ENCODE results near the gene DEFB128.
"Not testable (repeated sequence)": the region's sequence is repeated elsewhere in the genome, so short reads cannot be mapped to it uniquely, and the experiment has no call there.

The DEFB128 gene

GRCh38 chr20:189611-190010 is at the start of gene DEFB128:
Gene DEFB128, minus strand, starts transcription at chr20:189711. Its CDS starts 88 bp downstream, at chr20:189623.
- DNase-seq (ENCODE audit: low spot score), result no peak

- DNase-seq (ENCODE audit: low spot score), result no peak
These were observed 48.4 kb upstream of the DEFB128 start for GRCh38 chr20:237929-238328.

DNA sequence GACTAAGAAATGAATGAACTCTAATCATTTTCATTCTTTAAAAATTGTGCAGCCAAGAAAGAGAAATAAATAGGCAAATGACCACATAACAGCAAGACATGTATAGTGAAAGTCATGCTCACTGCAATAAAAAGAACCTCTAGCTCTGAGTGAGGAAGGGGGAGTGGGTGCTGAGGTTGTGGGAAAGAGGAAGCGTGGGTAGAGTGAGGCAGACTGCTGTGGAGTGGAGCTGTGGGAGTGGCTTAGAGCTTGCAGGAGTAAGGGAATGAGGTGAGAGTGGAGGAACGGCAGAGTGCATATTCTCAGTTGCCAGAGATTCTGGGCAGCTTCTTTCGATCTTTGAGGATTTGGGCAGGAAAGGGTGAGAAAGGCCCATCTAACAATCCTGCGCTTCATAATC is 48.0 kb upstream of the DEFB128 start:
- no peak for DNase-seq (ENCODE audit: low spot score)

DNA sequence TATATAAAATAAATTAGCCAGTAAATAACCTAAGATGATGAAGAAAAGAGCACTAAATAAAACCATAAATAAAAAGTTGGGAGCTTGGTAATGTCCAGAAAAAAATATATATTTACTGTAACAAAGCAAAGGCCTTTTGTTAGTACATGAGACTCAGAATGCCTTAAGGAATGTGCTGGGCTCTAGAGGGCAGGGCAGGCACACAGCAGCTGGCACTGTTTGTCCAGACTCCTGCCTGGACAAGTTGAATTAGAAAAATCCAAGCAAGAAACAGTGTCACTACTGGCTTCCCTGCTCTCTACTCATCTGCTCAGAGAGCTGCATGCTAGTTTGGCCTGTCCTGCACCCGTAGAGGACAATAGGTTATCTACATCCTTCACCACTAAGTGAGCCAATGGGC is 46.4 kb upstream of the DEFB128 start:
- DNase-seq (ENCODE audit: low spot score), result no peak

GRCh38 chr20:227439-228105 is 38.1 kb upstream of the DEFB128 start:
- no peak for DNase-seq (ENCODE audit: low spot score)

DNA sequence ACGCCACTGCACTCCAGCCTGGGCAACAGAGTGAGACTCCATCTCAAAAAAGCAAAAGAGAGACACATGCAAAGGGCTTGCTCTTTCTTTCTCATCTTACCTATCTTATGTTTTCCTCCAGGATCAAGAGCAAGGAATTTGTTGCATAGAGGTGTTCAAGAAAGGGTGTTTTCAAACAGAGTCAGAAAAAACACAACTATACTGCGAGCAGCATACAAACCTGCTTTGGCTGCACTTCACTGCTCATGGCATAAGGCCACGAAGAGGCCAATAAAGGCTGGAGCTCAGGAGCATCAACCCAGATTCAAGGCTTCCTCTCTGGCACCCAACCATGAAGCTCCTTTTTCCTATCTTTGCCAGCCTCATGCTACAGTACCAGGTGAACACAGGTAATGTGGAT is 37.4 kb upstream of the DEFB128 start, which contains the start of gene DEFB129:
Gene DEFB129 (plus strand): TSS at position 301 of the 400 bp plus-strand sequence. CDS start 31 bp downstream, at position 332.
- no peak for DNase-seq (ENCODE audit: low spot score)

DNA sequence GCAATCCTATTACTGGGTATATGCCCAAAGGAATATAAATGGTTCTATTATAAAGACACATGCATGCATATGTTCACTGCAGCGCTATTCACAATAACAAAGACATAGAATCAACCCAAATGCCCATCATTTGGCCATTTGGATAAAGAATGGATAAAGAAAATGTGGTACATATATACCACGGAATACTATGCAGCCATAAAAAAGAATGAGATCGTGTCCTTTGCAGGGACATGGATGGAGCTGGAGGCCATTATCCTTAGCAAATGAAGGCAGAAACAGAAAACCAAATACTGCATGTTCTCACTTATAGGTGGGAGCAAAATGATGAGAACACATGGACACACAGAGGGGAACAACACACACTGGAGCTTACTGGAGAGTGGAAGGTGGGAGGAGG is 36.4 kb upstream of the DEFB128 start:
- not testable (repeated sequence) for DNase-seq (ENCODE audit: low spot score)

DNA sequence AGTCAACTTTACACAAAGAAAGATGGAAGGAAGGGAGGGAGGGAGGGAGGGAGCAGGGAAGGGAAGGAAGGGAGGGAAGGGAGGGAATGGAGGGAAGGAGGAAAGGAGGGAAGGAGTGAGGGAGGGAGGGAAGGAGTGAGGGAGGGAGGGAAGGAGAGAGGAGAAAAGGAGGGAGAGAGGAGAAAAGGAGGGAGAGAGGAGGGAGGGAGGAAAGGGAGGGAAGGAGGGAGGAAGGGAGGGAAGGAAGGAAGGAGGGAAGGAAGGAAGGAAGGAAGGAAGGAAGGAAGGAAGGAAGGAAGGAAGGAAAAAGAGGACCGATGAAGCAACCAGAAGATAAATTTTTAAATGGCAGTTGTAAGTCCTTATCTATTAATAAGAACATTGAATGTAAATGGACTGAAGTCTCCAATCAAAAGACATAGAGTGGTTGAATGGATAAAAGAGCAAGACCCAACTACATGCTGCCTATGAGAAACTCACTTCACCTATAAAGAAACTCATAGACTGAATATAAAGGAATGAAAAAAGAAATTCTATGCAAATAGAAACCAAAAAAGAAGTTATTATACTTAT is 31.8 kb upstream of the DEFB128 start:
- DNase-seq (ENCODE audit: low spot score), result no peak

GRCh38 chr20:219290-220115 is 30.0 kb upstream of the DEFB128 start:
- peak; percentile 52 for DNase-seq (ENCODE audit: low spot score)

DNA sequence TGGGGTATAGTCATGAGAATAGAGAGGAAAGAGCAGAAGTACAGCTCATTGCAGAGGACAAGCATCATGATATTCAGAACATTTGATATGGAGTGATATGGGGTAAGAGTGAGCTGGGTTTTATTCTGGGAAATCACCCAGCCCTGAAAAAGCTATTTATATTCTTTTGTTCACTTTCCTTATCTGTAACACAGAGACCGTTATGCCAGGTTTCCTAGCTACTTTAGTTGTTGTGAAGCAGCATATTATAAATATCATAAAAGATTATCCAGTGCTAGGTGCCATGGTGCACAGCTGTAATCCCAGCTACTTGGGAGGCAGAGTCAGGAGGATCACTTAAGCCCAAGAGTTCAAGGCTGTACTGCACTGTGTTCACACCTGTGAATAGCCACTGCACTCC is 27.8 kb upstream of the DEFB128 start:
- DNase-seq (ENCODE audit: low spot score), result no peak

GRCh38 chr20:215796-216195 is 26.3 kb upstream of the DEFB128 start:
- DNase-seq (ENCODE audit: low spot score), result no peak

GRCh38 chr20:214383-214782 is 24.9 kb upstream of the DEFB128 start:
- DNase-seq (ENCODE audit: low spot score), result no peak

DNA sequence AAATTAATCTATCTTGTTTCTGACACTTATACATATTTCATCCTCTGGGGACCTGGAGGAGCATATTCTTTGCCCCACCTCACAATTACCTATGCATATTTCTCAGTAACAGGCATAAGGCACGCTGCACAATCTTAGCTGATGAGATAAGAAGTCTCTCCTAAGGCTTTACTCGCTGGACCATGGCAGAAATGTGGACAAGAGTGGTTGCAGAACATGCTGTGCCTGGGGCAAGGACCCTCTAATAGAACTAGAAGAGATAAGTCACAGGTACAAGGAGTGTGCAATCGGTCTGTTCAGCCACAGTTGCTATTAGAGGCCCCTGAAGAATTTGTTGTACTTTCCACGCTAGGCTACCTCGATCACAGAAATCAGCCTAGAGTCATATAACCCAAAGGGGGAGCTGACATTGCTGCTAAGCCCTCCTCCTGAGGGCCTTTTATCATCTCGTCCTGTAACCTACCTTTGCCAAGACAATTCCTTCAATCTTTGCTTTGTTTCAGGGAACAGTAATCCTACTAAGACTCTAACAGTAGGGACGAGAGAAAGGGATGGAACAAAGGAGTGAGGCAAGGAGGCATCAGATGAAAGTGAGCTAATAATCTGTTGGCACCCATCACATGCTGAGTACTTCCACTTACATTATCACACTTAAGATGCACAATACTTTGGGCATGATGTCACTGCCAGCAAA is 21.4 kb upstream of the DEFB128 start:
- no peak for DNase-seq (ENCODE audit: low spot score)

DNA sequence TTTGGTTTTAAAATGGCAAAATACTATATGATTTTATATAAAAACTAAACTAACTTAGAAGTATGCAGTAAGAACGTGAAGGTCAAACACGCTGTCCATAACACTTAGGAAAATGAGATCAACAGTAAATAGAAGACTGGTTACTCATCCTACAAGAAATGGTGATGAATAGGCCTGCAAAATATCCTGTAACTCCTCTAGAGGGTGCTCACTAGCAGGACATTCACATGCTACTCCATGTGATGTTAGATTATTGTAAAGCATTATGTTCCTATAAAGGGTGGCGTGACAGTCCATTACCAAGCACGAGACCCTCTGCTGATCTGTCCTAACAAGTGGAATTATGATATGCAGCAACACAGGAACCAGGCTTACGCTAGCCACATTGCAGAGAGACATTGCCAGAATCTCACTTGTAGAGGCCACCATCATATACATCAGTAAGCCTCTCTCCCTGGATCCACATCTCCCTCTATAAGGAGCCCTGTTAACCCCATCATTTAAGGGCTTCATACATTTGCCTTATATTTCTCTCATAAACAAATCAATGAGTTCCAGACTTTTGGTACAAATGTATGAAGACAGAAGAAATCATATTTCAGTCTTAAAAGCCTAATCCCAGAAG is 19.5 kb upstream of the DEFB128 start:
- DNase-seq (ENCODE audit: low spot score), result peak; percentile 23

DNA sequence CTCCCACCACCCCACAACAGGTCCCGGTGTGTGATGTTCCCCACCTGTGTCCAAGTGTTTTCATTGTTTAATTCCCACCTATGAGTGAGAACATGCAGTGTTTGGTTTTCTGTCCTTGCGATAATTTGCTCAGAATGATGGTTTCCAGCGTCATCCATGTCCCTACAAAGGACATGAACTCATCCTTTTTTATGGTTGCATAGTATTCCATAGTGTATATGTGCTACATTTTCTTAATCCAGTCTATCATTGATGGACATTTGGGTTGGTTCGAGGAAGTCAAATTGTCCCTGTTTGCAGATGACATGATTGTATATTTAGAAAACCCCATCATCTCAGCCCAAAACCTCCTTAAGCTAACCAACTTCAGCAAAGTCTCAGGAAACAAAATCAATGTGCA is 14.1 kb upstream of the DEFB128 start:
- DNase-seq (ENCODE audit: low spot score), result not testable (repeated sequence)

DNA sequence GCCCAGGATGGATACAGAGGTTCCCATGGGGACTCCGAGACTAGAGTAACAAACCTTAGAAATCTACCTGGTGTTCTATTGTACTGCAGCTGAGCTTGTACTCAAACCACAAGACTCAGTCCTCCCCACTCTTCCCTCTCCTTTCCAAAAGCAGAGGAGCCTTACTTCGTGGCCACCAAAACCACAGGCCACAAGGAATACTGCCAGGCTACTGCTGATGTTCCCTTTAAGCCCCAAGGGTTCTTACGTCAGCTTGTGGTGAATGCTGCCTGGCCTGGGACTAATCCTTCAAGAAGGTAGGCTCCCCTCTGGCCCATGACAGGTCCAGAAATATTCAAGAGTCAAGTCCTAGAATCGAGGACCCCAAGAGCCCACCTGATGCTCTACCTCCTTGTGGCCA is 10.5 kb upstream of the DEFB128 start:
- no peak for DNase-seq (ENCODE audit: low spot score)

- DNase-seq (ENCODE audit: low spot score), result no peak
These were observed 8.7 kb upstream of the DEFB128 start for GRCh38 chr20:198225-198624.

GRCh38 chr20:187733-188132 is 1.8 kb downstream of the DEFB128 start:
- no peak for DNase-seq (ENCODE audit: low spot score)

GRCh38 chr20:184288-184687 is 5.2 kb downstream of the DEFB128 start:
- no peak for DNase-seq (ENCODE audit: low spot score)

- DNase-seq (ENCODE audit: low spot score), result no peak
These were observed 20.6 kb downstream of the DEFB128 start for GRCh38 chr20:168876-169275.

DNA sequence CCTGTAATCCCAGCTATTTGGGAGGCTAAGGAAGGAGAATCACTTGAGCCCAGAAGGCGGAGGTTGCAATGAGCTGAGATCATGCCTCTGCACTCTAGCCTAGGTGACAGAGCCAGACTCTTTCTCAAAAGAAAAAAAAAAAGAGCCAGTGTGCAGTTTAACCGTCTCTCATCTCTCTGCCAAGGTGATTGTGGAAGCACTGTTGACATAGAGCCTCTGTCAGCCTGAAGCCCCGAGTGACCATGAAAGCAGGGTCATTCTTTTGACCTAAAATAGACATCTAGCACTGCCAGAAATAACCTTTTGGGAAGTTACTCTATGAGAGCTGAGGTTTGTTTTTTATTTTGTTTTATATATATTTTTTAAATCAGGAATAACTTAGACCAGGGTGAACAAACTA is 24.9 kb downstream of the DEFB128 start:
- DNase-seq (ENCODE audit: low spot score), result no peak

DNA sequence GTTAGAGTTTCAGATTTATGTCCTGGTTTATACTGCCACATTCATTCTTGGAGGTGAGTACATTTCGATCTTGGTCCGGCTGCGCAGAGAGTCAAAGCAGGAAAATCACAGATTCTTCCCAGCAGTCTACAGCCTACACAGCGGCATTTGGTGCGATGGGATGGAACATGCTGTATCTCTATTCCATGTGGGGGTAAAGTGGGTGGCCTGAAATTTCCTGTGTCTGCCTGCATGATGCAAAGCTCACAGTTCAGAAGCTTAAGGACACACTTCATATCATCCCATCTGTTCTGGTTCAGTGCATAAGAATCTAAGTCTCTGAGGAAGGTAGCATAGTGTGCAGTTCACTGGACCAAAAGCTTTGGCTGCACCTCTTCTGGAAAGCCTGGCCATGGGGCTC is 32.4 kb downstream of the DEFB128 start, which contains the start of gene DEFB127:
Gene DEFB127 (plus strand): TSS at position 301 of the 400 bp plus-strand sequence. CDS start 91 bp downstream, at position 392.
- DNase-seq (ENCODE audit: low spot score), result no peak

All from HuH-7 (cell line).